ENCODE data around the gene NUPR1.
"Not testable (repeated sequence)": the region's sequence is repeated elsewhere in the genome, so short reads cannot be mapped to it uniquely, and the experiment has no call there.

NUPR1 gene

GRCh38 chr16:28537076-28537475 lies 1.7 kb downstream of the NUPR1 start:
- H3K4me1 ChIP-seq: peaks cover 0 to 63% (median 16%) of the 10 kb centered on the region in 10 experiments; a peak in 14 of 20 replicates

GRCh38 chr16:28534542-28535373 lies 4.0 kb downstream of the NUPR1 start:
- Histone ChIP-seq H3K36me3 (no peaks in the 10 kb centered on the region), H3K9ac (peak overlapping the region in 3 of 11 experiments; percentile 50 to 72 (median 64); a peak in 6 of 22 replicates), H3K4me2 (peak overlapping the region in 7 of 11 experiments; percentile 30 to 80 (median 53); a peak in 14 of 22 replicates), H3K27ac (peak overlapping the region; percentile 28 to 91 (median 69); a peak in 18 of 22 replicates), H4K20me1 (no peaks in the 10 kb centered on the region), H3K4me3 (no peak overlapping the region), H3K9me3 (replicated peaks in 1 of 11) (no peaks in the 10 kb centered on the region), H3K27me3 (no peaks in the 10 kb centered on the region), H3K4me1 (peaks cover 0 to 68% (median 16%) of the 10 kb centered on the region in 10 experiments; a peak in 14 of 20 replicates)
- peak; percentile 41 to 95 (median 64); a peak in 13 of 22 replicates for TF ChIP-seq Cebpa-rat (IDR thresholded peaks at IDR 0.05)

More at GRCh38 chr16:28537076-28537475, 1.7 kb downstream of the NUPR1 start:
- no peak for TF ChIP-seq Cebpa-rat (IDR thresholded peaks at IDR 0.05)
- no peaks in the 10 kb centered on the region for H4K20me1 ChIP-seq
- H3K27me3 ChIP-seq: no peaks in the 10 kb centered on the region
- no peak overlapping the region; a peak in 1 of 22 replicates for H3K4me2 ChIP-seq
- peak overlapping the region in 2 of 11 experiments; percentile 16 to 91; a peak in 2 of 22 replicates for H3K27ac ChIP-seq
- no peak overlapping the region for H3K9ac ChIP-seq
- H3K9me3 ChIP-seq (replicated peaks in 1 of 11): no peaks in the 10 kb centered on the region
- no peaks in the 10 kb centered on the region for H3K36me3 ChIP-seq
- no peak overlapping the region for H3K4me3 ChIP-seq

GRCh38 chr16:28532940-28533647 lies 5.7 kb downstream of the NUPR1 start:
- TF ChIP-seq Cebpa-rat (IDR thresholded peaks at IDR 0.05): no peak
- Histone ChIP-seq H4K20me1 (no peaks in the 10 kb centered on the region), H3K36me3 (no peaks in the 10 kb centered on the region), H3K9ac (peak overlapping the region in 2 of 11 experiments; percentile 50 to 64; a peak in 3 of 22 replicates), H3K4me2 (peak overlapping the region in 5 of 11 experiments; percentile 18 to 80 (median 53); a peak in 8 of 22 replicates), H3K4me3 (no peak overlapping the region), H3K27ac (peak overlapping the region in 8 of 11 experiments; percentile 21 to 91 (median 72); a peak in 13 of 22 replicates), H3K27me3 (no peaks in the 10 kb centered on the region), H3K9me3 (replicated peaks in 1 of 11) (no peaks in the 10 kb centered on the region), H3K4me1 (peaks cover 0 to 57% (median 16%) of the 10 kb centered on the region in 10 experiments; a peak in 14 of 20 replicates)

- H3K4me3 ChIP-seq: no peak overlapping the region
- H3K9me3 ChIP-seq (replicated peaks in 1 of 11): no peaks in the 10 kb centered on the region
- H3K4me1 ChIP-seq: peaks cover 0 to 49% (median 16%) of the 10 kb centered on the region in 10 experiments; a peak in 14 of 20 replicates
- H3K27me3 ChIP-seq: no peaks in the 10 kb centered on the region
- H3K36me3 ChIP-seq: no peaks in the 10 kb centered on the region
- H3K27ac ChIP-seq: peak overlapping the region in 3 of 11 experiments; percentile 83 to 91 (median 88); a peak in 3 of 22 replicates
- H3K9ac ChIP-seq: no peak overlapping the region
- peak overlapping the region in 3 of 11 experiments; percentile 8 to 75 (median 54); a peak in 6 of 22 replicates for H3K4me2 ChIP-seq
- TF ChIP-seq Cebpa-rat (IDR thresholded peaks at IDR 0.05): no peak
- no peaks in the 10 kb centered on the region for H4K20me1 ChIP-seq
Observed at GRCh38 chr16:28531777-28532744, 6.7 kb downstream of the NUPR1 start.

GRCh38 chr16:28529124-28529523 lies 9.7 kb downstream of the NUPR1 start:
- Histone ChIP-seq H3K4me1 (peaks cover 0 to 35% (median 7%) of the 10 kb centered on the region in 10 experiments; a peak in 13 of 20 replicates), H4K20me1 (no peaks in the 10 kb centered on the region), H3K4me2 (no peak overlapping the region), H3K9ac (no peak overlapping the region), H3K27ac (no peak overlapping the region), H3K27me3 (no peaks in the 10 kb centered on the region), H3K9me3 (replicated peaks in 1 of 11) (no peaks in the 10 kb centered on the region), H3K4me3 (no peak overlapping the region), H3K36me3 (no peaks in the 10 kb centered on the region)
- TF ChIP-seq Cebpa-rat (IDR thresholded peaks at IDR 0.05): no peak

GRCh38 chr16:28528463-28528867 lies 10.3 kb downstream of the NUPR1 start:
- no peaks in the 10 kb centered on the region for H4K20me1 ChIP-seq
- no peaks in the 10 kb centered on the region for H3K9me3 ChIP-seq (replicated peaks in 1 of 11)
- H3K9ac ChIP-seq: no peak overlapping the region
- H3K27ac ChIP-seq: no peak overlapping the region
- H3K4me2 ChIP-seq: no peak overlapping the region
- no peak for TF ChIP-seq Cebpa-rat (IDR thresholded peaks at IDR 0.05)
- no peaks in the 10 kb centered on the region for H3K27me3 ChIP-seq
- no peak overlapping the region for H3K4me3 ChIP-seq
- peaks cover 0 to 31% (median 4%) of the 10 kb centered on the region in 10 experiments; a peak in 9 of 20 replicates for H3K4me1 ChIP-seq
- no peaks in the 10 kb centered on the region for H3K36me3 ChIP-seq

- Histone ChIP-seq H3K9me3 (replicated peaks in 1 of 11) (no peaks in the 10 kb centered on the region), H3K27ac (no peak overlapping the region), H3K36me3 (no peaks in the 10 kb centered on the region), H3K4me1 (peaks cover 0 to 26% (median 3%) of the 10 kb centered on the region in 10 experiments; a peak in 8 of 20 replicates), H3K27me3 (no peaks in the 10 kb centered on the region), H4K20me1 (no peaks in the 10 kb centered on the region), H3K4me3 (no peak overlapping the region), H3K4me2 (no peak overlapping the region), H3K9ac (no peak overlapping the region)
- TF ChIP-seq Cebpa-rat (IDR thresholded peaks at IDR 0.05): no peak
Observed at GRCh38 chr16:28527985-28528384, 10.8 kb downstream of the NUPR1 start.

GRCh38 chr16:28527100-28527785 lies 11.5 kb downstream of the NUPR1 start:
- H4K20me1 ChIP-seq; H3K9ac ChIP-seq; H3K4me3 ChIP-seq; H3K36me3 ChIP-seq; H3K27ac ChIP-seq; H3K27me3 ChIP-seq; H3K4me2 ChIP-seq; H3K9me3 ChIP-seq (replicated peaks in 1 of 11): not testable (repeated sequence)
- H3K4me1 ChIP-seq: peaks cover 0 to 19% (median 1%) of the 10 kb centered on the region in 10 experiments; a peak in 8 of 20 replicates

Data from BLaER1 treated with 17β-estradiol and CSF1 and Interleukin-3, amounts not matched to agents 10 nM and 100 nM (cell line).